CD4-positive, CD25-positive, alpha-beta regulatory T cell (primary cell): ENCODE measurements around the gene ACP5. TPM values are rescaled to one million over a fixed set of nuclear protein-coding genes. Genes with fewer than 3 reads are reported as not detected.
A peak's percentile ranks its signal among the peaks of the same experiment; 100 is the strongest.

ENCODE experiments used
- ATAC-seq, 2 donors: fragments of 150-1000 bp; cut with Tn5 transposase; one replicate each; pipeline ENCODE4 v1.10.0; 2021; ENCODE audit warnings: low read depth in 2 of 2, moderate number of reproducible peaks in 2 of 2, moderate library complexity in 1 of 2
- DNase-seq, 3 donors: peaks; one replicate each; pipeline versions ENCODE4 v3.0.0 to v3.0.0-alpha.2; 2012 to 2022; ENCODE audit warnings: mixed read lengths in 1 of 3
- H3K27ac ChIP-seq: one replicate; pipeline ENCODE4 v1.7.0; 2013; ENCODE audit warnings: mild to moderate bottlenecking, low read length; ENCODE audit not compliant: insufficient read depth, poor library complexity, severe bottlenecking
- H3K27me3 ChIP-seq: one replicate; pipeline ENCODE4 v1.7.0; 2013; ENCODE audit warnings: low read length; ENCODE audit not compliant: control insufficient read depth, insufficient read depth
- H3K36me3 ChIP-seq: one replicate; pipeline ENCODE4 v1.7.0; 2013; ENCODE audit warnings: mild to moderate bottlenecking, low read length, moderate library complexity; ENCODE audit not compliant: control insufficient read depth, insufficient read depth
- H3K4me1 ChIP-seq: 2 replicates; pipeline ENCODE4 v1.7.0; 2013; ENCODE audit warnings: mild to moderate bottlenecking, low read length; ENCODE audit not compliant: insufficient read depth, control insufficient read depth, poor library complexity, severe bottlenecking
- H3K4me3 ChIP-seq: one replicate; pipeline ENCODE4 v1.7.0; 2013; ENCODE audit warnings: low read depth, mild to moderate bottlenecking, low read length, moderate library complexity
- H3K9me3 ChIP-seq, 2 experiments: 1 replicate in 1 of 2; 2 replicates in 1 of 2; pipeline ENCODE4 v1.7.0; 2013; ENCODE audit warnings: low read length in 2 of 2, mild to moderate bottlenecking in 1 of 2, moderate library complexity in 1 of 2; ENCODE audit not compliant: control insufficient read depth in 2 of 2
- H3K27ac Mint-ChIP-seq, 3 donors: one replicate each; pipeline ENCODE4 v1.8.0; 2020 to 2022; ENCODE audit warnings: mild to moderate bottlenecking in 3 of 3, mixed read lengths in 3 of 3, moderate library complexity in 2 of 3
- H3K27me3 Mint-ChIP-seq: one replicate; pipeline ENCODE4 v1.8.0; 2022; ENCODE audit warnings: mild to moderate bottlenecking, mixed read lengths
- H3K36me3 Mint-ChIP-seq: one replicate; pipeline ENCODE4 v1.8.0; 2020; ENCODE audit warnings: mixed read lengths
- H3K4me1 Mint-ChIP-seq, 4 donors: one replicate each; pipeline ENCODE4 v1.8.0; 2020 to 2022; ENCODE audit warnings: mixed read lengths in 4 of 4, mild to moderate bottlenecking in 1 of 4
- H3K4me3 Mint-ChIP-seq, 4 donors: one replicate each; pipeline ENCODE4 v1.8.0; 2020 to 2022; ENCODE audit warnings: mild to moderate bottlenecking in 4 of 4, mixed read lengths in 4 of 4, moderate library complexity in 3 of 4
- H3K9me3 Mint-ChIP-seq, 7 donors: one replicate each; pipeline ENCODE4 v1.8.0; 2020 to 2022; ENCODE audit warnings: mixed read lengths in 7 of 7, mild to moderate bottlenecking in 3 of 7, moderate library complexity in 2 of 7
- polyA plus RNA-seq, 4 donors: library from polyadenylated mRNA; unstranded; fragments of 300-500 nt; fragmentation: Illumina TruSeq; gene quantifications; one replicate each; pipeline ENCODE4 v1.2.3, GENCODE V29; 2021
- total RNA-seq: library from RNA; stranded (reverse); gene quantifications from one replicate; pipeline ENCODE4 v1.2.3, GENCODE V29; 2022

ACP5 gene
- total and polyA plus RNA-seq, 5 donors from 2014 or later, result 21.6 to 40.4 (median 33.4) TPM

DNA sequence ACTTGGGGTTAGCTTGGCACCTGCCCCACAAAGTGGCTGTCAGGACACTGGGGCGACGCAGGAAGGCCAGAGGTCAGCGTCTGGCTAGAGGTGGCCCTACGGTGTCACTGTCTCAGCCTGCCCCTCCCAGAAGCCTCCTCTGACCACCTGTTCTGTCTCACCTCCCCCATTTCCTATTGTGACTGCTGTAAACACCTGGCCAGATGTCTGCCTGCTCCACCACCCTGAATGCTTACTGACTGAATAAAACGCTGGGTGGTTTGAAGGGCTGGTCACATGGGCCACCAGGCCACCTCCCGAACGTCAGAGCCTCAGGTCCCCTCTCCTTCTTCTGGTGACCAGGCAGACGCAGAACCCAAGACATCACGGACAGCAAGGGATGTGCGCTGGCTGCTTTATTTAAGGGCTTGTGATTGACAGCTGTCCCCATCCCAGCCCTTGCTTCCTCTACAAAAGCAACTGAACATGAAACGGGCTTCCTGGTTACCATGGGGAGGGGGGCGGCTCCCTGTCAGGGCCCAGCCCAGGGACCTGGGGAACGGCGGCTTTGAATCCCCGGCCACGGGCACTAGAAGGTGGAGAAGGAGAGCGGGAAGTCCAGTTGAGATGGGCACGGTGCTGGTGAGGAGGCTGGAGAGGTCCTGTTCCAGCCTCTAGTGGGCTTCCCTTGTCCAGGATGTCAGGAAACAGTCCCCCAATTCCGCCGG lies 24.6 kb downstream of the ACP5 start:
- DNase-seq (no peak), ATAC-seq (no peak)
- Mint-ChIP-seq H3K9me3 (peaks cover 0 to under 1% (median 0%) of the 10 kb centered on the region in 7 donors), H3K4me1 (peaks cover 8 to 27% (median 15%) of the 10 kb centered on the region in 4 donors), H3K27me3 (no peaks in the 10 kb centered on the region), H3K4me3 (no peak overlapping the region), H3K27ac (peak overlapping the region in 2 of 3 donors; percentile 20 to 48), H3K36me3 (peaks cover 7% of the 10 kb centered on the region)
- Histone ChIP-seq H3K27me3 (no peaks in the 10 kb centered on the region), H3K4me3 (no peak overlapping the region), H3K36me3 (peaks cover 38% of the 10 kb centered on the region), H3K4me1 (peaks cover 16% of the 10 kb centered on the region), H3K9me3 (no peaks in the 10 kb centered on the region), H3K27ac (no peak overlapping the region)

DNA sequence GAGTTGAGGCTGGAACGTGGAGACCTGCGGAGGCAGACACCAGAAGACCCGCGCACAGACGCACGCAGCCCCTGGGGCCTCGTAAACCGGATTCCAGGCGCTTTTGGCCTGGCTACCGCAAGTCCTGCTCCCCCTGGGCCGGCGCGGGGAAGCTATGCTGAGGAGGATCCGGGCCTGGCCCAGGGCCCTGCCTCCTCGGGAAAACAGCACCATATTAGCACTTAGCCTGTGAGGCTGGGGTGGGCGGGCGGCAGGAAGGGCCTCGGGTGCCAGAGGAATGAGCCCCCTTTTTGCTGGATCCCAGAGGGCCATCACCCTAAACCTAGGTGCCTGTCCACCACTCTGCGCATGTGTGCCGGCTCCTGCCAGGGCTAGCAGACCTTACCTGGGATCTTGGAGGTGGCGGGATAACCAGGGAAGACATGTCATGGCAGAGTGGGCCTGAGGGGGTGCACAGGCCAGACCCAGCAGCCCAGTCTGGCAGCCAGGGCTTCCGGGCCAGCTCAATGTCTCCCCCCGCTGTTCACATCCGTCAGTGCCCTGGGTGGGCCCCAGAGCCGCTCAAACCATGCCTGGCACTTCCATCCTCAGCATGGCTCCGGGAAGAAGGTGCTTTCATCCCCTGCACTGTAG lies 25.7 kb downstream of the ACP5 start:
- no peak overlapping the region for H3K4me3 ChIP-seq
- H3K27ac ChIP-seq, result no peak overlapping the region
- H3K36me3 ChIP-seq, result peaks cover 36% of the 10 kb centered on the region
- Mint-ChIP-seq H3K4me1 (peaks cover 2 to 19% (median 9%) of the 10 kb centered on the region in 4 donors), H3K36me3 (peaks cover 7% of the 10 kb centered on the region), H3K4me3 (no peak overlapping the region), H3K9me3 (no peaks in the 10 kb centered on the region), H3K27ac (no peak overlapping the region), H3K27me3 (no peaks in the 10 kb centered on the region)
- no peak for ATAC-seq
- DNase-seq, result no peak
- peaks cover 8% of the 10 kb centered on the region for H3K4me1 ChIP-seq
- H3K27me3 ChIP-seq, result no peaks in the 10 kb centered on the region
- H3K9me3 ChIP-seq, result no peaks in the 10 kb centered on the region

DNA sequence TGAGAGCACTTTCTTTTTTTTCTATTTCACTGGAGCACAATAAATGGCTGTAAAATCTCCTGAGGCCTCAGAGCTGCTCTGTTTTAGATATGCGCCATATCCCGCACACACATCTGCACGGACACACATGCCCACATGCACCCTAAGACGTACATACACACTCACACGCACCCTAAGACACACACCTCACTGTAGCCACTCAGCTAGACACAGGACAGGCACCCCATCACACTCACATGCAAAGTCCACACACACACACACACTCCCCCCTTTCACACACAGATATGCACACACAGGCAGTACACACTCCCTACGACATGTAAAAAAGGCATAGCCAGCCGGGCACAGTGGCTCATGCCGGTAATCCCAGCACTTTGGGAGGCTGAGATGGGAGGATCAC lies 27.2 kb downstream of the ACP5 start:
- H3K9me3 Mint-ChIP-seq, result no peaks in the 10 kb centered on the region

DNA sequence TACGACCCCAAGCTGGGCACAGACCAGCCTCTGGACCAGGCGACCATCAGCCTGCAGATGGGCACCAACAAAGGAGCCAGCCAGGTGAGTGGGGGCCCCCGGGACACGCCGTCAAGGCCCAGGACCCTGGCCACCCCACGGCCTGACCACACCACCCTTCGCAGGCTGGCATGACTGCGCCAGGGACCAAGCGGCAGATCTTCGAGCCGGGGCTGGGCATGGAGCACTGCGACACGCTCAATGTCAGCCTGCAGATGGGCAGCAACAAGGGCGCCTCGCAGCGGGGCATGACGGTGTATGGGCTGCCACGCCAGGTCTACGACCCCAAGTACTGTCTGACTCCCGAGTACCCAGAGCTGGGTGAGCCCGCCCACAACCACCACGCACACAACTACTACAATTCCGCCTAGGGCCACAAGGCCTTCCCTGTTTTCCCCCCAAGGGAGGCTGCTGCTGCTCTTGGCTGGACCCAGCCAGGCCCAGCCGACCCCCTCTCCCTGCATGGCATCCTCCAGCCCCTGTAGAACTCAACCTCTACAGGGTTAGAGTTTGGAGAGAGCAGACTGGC lies 28.0 kb downstream of the ACP5 start:
- ATAC-seq (no peak), DNase-seq (no peak)
- no peaks in the 10 kb centered on the region for H3K36me3 Mint-ChIP-seq
- no peak overlapping the region for H3K4me3 Mint-ChIP-seq
- H3K4me3 ChIP-seq, result no peak overlapping the region
- H3K27me3 ChIP-seq, result no peaks in the 10 kb centered on the region
- peaks cover 0 to 4% (median 1%) of the 10 kb centered on the region in 4 donors for H3K4me1 Mint-ChIP-seq
- H3K27me3 Mint-ChIP-seq, result no peaks in the 10 kb centered on the region
- H3K27ac Mint-ChIP-seq, result peak overlapping the region in 1 of 3 donors; percentile 63
- H3K9me3 ChIP-seq, result no peaks in the 10 kb centered on the region
- H3K4me1 ChIP-seq, result peaks cover 8% of the 10 kb centered on the region
- H3K36me3 ChIP-seq, result peaks cover 23% of the 10 kb centered on the region
- no peaks in the 10 kb centered on the region for H3K9me3 Mint-ChIP-seq
- no peak overlapping the region for H3K27ac ChIP-seq

More for the DNA sequence above, 27.2 kb downstream of the ACP5 start:
- Mint-ChIP-seq H3K27ac (no peak overlapping the region), H3K4me1 (peaks cover 0 to 6% (median 2%) of the 10 kb centered on the region in 4 donors), H3K36me3 (peaks cover 1% of the 10 kb centered on the region), H3K27me3 (no peaks in the 10 kb centered on the region), H3K4me3 (no peak overlapping the region)
- Histone ChIP-seq H3K27ac (no peak overlapping the region), H3K27me3 (no peaks in the 10 kb centered on the region), H3K9me3 (no peaks in the 10 kb centered on the region), H3K36me3 (peaks cover 27% of the 10 kb centered on the region), H3K4me3 (no peak overlapping the region), H3K4me1 (peaks cover 8% of the 10 kb centered on the region)
- DNase-seq (no peak), ATAC-seq (no peak)

DNA sequence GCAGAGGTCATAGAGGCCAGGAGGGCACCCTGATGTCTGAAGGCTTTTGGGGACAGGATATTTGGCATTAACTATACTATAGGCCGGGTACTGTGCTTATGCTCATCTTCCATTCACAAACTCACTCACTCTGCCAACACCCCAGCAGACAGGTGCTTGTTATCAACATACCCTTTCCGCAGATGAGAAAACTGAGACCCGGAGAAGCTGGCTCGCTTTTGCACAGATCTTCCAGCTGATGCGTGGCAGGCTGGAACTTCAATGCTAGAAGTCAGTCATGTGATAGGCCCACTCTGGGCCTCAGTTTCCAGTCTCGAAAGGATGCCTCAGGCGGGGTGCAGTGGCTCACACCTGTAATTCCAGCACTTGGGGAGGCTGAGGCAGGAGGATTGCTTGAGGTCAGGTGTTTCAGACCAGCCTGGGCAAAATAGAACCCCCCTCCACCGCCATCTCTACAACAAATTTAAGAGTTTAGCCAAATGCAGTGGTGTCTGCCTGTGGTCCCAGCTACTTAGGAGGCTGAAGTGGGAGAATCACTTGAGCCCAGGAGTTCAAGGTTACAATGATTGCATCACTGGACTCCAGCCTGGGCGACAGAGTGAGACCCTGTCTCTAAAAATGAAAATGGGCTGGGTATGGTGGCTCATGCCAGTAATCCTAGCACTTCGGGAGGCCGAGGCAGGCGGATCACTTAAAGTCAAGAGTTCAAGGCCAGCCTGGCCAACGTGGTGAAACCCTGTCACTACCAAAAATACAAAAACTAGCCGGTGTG lies 29.3 kb downstream of the ACP5 start:
- DNase-seq (no peak), ATAC-seq (no peak)
- H3K9me3 Mint-ChIP-seq, result no peaks in the 10 kb centered on the region
- no peak overlapping the region for H3K27ac Mint-ChIP-seq
- H3K9me3 ChIP-seq, result no peaks in the 10 kb centered on the region
- H3K36me3 ChIP-seq, result peaks cover 10% of the 10 kb centered on the region
- H3K4me3 ChIP-seq, result no peak overlapping the region
- no peaks in the 10 kb centered on the region for H3K36me3 Mint-ChIP-seq
- H3K4me3 Mint-ChIP-seq, result no peak overlapping the region
- no peaks in the 10 kb centered on the region for H3K4me1 Mint-ChIP-seq
- no peaks in the 10 kb centered on the region for H3K27me3 ChIP-seq
- no peaks in the 10 kb centered on the region for H3K4me1 ChIP-seq
- H3K27me3 Mint-ChIP-seq, result peaks cover 7% of the 10 kb centered on the region
- no peak overlapping the region for H3K27ac ChIP-seq

DNA sequence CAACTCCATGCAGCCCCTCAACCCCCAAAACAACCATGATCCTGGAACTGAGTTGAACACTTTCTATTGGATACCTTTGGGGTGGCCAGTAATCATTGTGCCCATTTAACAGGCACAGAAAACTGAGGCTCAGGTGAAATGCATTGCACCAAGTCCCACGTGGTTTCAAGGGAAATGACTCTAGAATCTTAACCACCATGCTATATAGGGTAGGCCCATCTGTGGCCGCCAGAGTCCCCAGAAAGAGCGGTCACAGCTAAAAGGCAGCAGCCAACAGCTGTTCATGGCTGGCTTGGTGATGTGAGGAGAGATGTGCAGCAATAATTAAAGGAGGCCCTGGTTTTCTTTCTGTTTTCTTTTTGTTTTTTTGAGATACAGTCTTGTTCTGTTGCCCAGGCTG lies 36.2 kb downstream of the ACP5 start:
- ATAC-seq, result no peak
- Mint-ChIP-seq H3K36me3 (no peaks in the 10 kb centered on the region), H3K27me3 (peaks cover 39% of the 10 kb centered on the region), H3K9me3 (peaks cover 0 to 1% (median 0%) of the 10 kb centered on the region in 7 donors), H3K4me3 (no peak overlapping the region), H3K4me1 (peaks cover 0 to 11% (median 0%) of the 10 kb centered on the region in 4 donors), H3K27ac (no peak overlapping the region)
- no peak for DNase-seq
- H3K27ac ChIP-seq, result no peak overlapping the region
- H3K9me3 ChIP-seq, result no peaks in the 10 kb centered on the region
- no peak overlapping the region for H3K4me3 ChIP-seq
- H3K4me1 ChIP-seq, result peaks cover 3% of the 10 kb centered on the region
- no peaks in the 10 kb centered on the region for H3K36me3 ChIP-seq
- H3K27me3 ChIP-seq, result no peaks in the 10 kb centered on the region

DNA sequence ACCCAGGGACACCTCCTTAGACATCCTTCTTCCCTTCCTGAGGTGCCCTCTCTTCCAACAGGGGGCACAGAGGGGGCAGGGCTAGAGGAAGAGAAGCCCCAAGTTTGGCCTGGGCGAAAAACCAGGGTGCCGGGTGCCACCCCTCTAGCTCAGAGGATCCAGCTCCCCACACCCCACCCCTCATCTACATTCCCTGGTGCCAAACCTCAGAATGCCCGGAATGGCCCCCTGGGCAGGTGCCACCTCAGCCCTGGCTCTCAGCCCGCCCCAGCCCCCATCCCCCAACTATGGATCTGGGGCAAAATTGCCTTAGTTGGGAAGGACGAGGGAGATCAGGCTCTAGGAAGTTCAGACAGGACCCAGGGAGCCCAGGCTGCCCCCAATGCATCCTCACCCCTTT lies 36.8 kb downstream of the ACP5 start:
- Histone ChIP-seq H3K4me1 (peaks cover 5% of the 10 kb centered on the region), H3K27me3 (no peaks in the 10 kb centered on the region), H3K4me3 (no peak overlapping the region), H3K36me3 (no peaks in the 10 kb centered on the region), H3K27ac (no peak overlapping the region), H3K9me3 (no peaks in the 10 kb centered on the region)
- no peak overlapping the region for H3K4me3 Mint-ChIP-seq
- H3K9me3 Mint-ChIP-seq, result peaks cover 0 to 1% (median 0%) of the 10 kb centered on the region in 7 donors
- ATAC-seq (no peak), DNase-seq (no peak)
- H3K4me1 Mint-ChIP-seq, result peaks cover 0 to 13% (median 2%) of the 10 kb centered on the region in 4 donors
- no peak overlapping the region for H3K27ac Mint-ChIP-seq
- no peaks in the 10 kb centered on the region for H3K36me3 Mint-ChIP-seq
- peaks cover 39% of the 10 kb centered on the region for H3K27me3 Mint-ChIP-seq
